Neural progenitor cell (in vitro differentiated cells): ENCODE results near the gene ADM2.

Experiments
- CTCF ChIP-seq: fragments of 200-600 bp; sonication (generic); IDR thresholded peaks from 2 replicates; pipeline ENCODE4 v1.5.1; 2017; ENCODE audit warnings: antibody characterized with exemption, mild to moderate bottlenecking
- EZH2 ChIP-seq: fragments of 200-600 bp; sonication (generic); IDR thresholded peaks from 2 replicates; pipeline ENCODE4 v1.6.1; 2017; ENCODE audit warnings: antibody characterized with exemption, mild to moderate bottlenecking, moderate library complexity
- EZH2phosphoT487 ChIP-seq: fragments of 200-600 bp; sonication (generic); IDR thresholded peaks from 2 replicates; pipeline ENCODE4 v1.6.1; 2017; ENCODE audit warnings: antibody characterized with exemption

DNA sequence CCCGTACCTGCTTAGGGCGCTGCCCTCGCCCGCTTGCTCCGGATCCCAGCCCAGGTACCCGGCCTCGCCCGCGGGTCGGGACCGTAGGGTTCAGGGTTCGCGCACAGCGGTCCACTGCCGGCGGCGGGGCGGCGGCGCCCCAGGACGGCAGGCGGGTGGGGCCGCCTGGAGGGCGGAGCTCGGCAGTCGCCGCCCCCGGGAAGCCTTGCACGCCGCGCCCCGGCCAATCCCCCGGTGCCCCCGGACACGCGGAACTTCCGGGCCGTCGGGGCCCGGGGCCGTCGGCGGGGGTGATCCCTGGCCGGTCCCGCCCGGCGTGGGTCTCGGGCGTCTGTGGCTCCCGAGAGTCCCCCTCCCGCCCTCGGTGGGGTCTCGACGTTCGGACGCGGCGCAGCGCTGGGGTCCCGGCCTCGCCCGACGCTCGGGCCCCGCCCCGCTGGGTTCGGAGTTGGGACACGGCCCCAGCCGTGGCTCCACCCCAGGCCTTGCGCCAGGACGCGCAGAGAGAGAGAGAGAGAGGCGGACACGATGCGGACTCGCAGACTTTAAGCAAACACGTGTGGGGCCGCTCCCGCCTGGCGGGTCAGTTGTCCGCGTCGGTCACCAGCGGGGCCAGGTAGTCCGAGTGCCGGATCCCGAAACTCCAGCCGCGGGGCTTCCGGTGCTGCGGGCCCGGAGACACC, 48.7 kb downstream of the ADM2 start, which contains the start of gene TYMP:
- TF ChIP-seq EZH2 (peak; percentile 91), CTCF (no peak), EZH2phosphoT487 (peak; percentile 95)
